AG04450 (cell line): ENCODE data around the gene INSC. TPM values are rescaled to one million over a fixed set of nuclear protein-coding genes. Genes with fewer than 3 reads are reported as not detected.

ENCODE experiments used
- CTCF ChIA-PET: fragments of 300-600, 350-600 bp; formaldehyde crosslinking; extraction: SDS; loops from one replicate; lab custom pipeline; 2022; ENCODE audit warnings: antibody characterized with exemption, inconsistent platforms; lab: Charles Lee
- POLR2A ChIA-PET: fragments of 350-600 bp; formaldehyde crosslinking; extraction: SDS; loops from one replicate; lab custom pipeline; 2021; ENCODE audit warnings: antibody characterized with exemption, inconsistent platforms; lab: Yijun Ruan, JAX
- DNase-seq: peaks from one replicate; pipeline ENCODE4 v3.0.0-alpha.2; 2011; ENCODE audit warnings: low read depth, low spot score
- H3K27ac ChIP-seq: one replicate; pipeline ENCODE4 v1.5.1; 2012; ENCODE audit warnings: low read depth, low read length, control low read depth
- H3K27me3 ChIP-seq: one replicate; pipeline ENCODE4 v1.6.0; 2012; ENCODE audit warnings: low read length; ENCODE audit not compliant: control insufficient read depth, insufficient read depth
- H3K4me3 ChIP-seq: 2 replicates; pipeline ENCODE4 v1.5.1; 2011; ENCODE audit warnings: mild to moderate bottlenecking, low read depth, low read length, control low read depth
- H3K9me3 ChIP-seq: 2 replicates; pipeline ENCODE4 v1.5.1; 2012; ENCODE audit warnings: low read length; ENCODE audit not compliant: control insufficient read depth, insufficient read depth
- CTCF ChIP-seq: IDR thresholded peaks from 2 replicates; pipeline ENCODE4 v1.5.1; 2011; ENCODE audit warnings: low read depth, low read length, control low read depth, inconsistent platforms
- polyA plus RNA-seq: library from polyadenylated mRNA; depleted of rRNA; stranded (reverse); fragments of >200 nt; gene quantifications from 2 replicates; pipeline ENCODE4 v1.2.3, GENCODE V29; 2011

The INSC gene
- polyA plus RNA-seq, 1 experiment = 0.53 TPM

- CTCF ChIA-PET = interaction anchor here (0.6 to 7.4 kb wide), 2 partner anchors 101 to 108 kb away, joined by 3 to 142 read pairs; no protein-coding TSS in a partner anchor
- TF ChIP-seq CTCF = no peak
- DNase-seq = no peak
- no peaks in the 10 kb centered on the region for H3K9me3 ChIP-seq
- POLR2A ChIA-PET = no interaction called here
- no peak overlapping the region for H3K27ac ChIP-seq
- no peak overlapping the region for H3K4me3 ChIP-seq
- peaks cover 2% of the 10 kb centered on the region for H3K27me3 ChIP-seq
Observed at GRCh38 chr11:15202626-15203025, 87.9 kb downstream of the INSC start.

- no peak for TF ChIP-seq CTCF
- Histone ChIP-seq H3K27me3 (peaks cover 2% of the 10 kb centered on the region), H3K9me3 (no peaks in the 10 kb centered on the region), H3K4me3 (no peak overlapping the region), H3K27ac (no peak overlapping the region)
- POLR2A ChIA-PET = no interaction called here
- CTCF ChIA-PET = interaction anchor here (0.5 to 7.4 kb wide), 2 partner anchors 103 to 1800 kb away, joined by 3 to 142 read pairs; no protein-coding TSS in a partner anchor
- no peak for DNase-seq
Observed at GRCh38 chr11:15204711-15205110, 90.0 kb downstream of the INSC start.

- no peak overlapping the region for H3K27ac ChIP-seq
- CTCF ChIA-PET = interaction anchor here (0.7 to 7.4 kb wide), 9 partner anchors 96 to 299 kb away, joined by 3 to 142 read pairs (median 6); no protein-coding TSS in a partner anchor
- H3K4me3 ChIP-seq = no peak overlapping the region
- H3K9me3 ChIP-seq = no peaks in the 10 kb centered on the region
- POLR2A ChIA-PET = no interaction called here
- no peak for DNase-seq
- TF ChIP-seq CTCF = no peak
- H3K27me3 ChIP-seq = peaks cover 2% of the 10 kb centered on the region
Observed at GRCh38 chr11:15206791-15207190, 92.1 kb downstream of the INSC start.

GRCh38 chr11:15208378-15209222 is 93.9 kb downstream of the INSC start:
- no peak overlapping the region for H3K4me3 ChIP-seq
- no peak overlapping the region for H3K27ac ChIP-seq
- ChIA-PET CTCF (interaction anchor here (0.6 to 7.4 kb wide), 17 partner anchors 8 to 301 kb away, joined by 3 to 142 read pairs (median 4); no protein-coding TSS in a partner anchor), POLR2A (no interaction called here)
- peak; percentile 27 for DNase-seq
- no peaks in the 10 kb centered on the region for H3K9me3 ChIP-seq
- TF ChIP-seq CTCF = peak; percentile 91
- H3K27me3 ChIP-seq = peaks cover 2% of the 10 kb centered on the region

- no peak overlapping the region for H3K27ac ChIP-seq
- no peak overlapping the region for H3K4me3 ChIP-seq
- no peak for DNase-seq
- CTCF ChIA-PET = interaction anchor here (5.1 kb wide), 1 partner anchor 112 kb away, joined by 97 read pairs; no protein-coding TSS in a partner anchor
- H3K9me3 ChIP-seq = no peaks in the 10 kb centered on the region
- POLR2A ChIA-PET = no interaction called here
- no peak for TF ChIP-seq CTCF
- H3K27me3 ChIP-seq = no peaks in the 10 kb centered on the region
Observed at GRCh38 chr11:15212876-15213275, 98.2 kb downstream of the INSC start.
